CD4-positive, alpha-beta T cell (primary cell): Measurements from ENCODE around the gene PHKA1. TPM values are rescaled to one million over a fixed set of nuclear protein-coding genes. Genes with fewer than 3 reads are reported as not detected.

ENCODE experiments used
- ATAC-seq: fragments of 200-7000 bp; cut with Tn5 transposase; one replicate; pipeline ENCODE4 v1.10.0; 2022; ENCODE audit warnings: mild to moderate bottlenecking; ENCODE audit not compliant: poor library complexity
- CTCF ChIA-PET: fragments of 350-600 bp; sonication (Branson Sonifier 250); formaldehyde crosslinking; loops from one replicate; lab custom pipeline; 2021; ENCODE audit warnings: antibody characterized with exemption, inconsistent platforms; lab: Charles Lee
- POLR2A ChIA-PET: fragments of 350-600 bp; sonication (Branson Sonifier 250); formaldehyde crosslinking; loops from one replicate; lab custom pipeline; 2021; ENCODE audit warnings: antibody characterized with exemption, inconsistent platforms; lab: Charles Lee
- DNase-seq, 14 experiments: peaks; one replicate each; pipeline ENCODE4 v3.0.0-alpha.2; 2013 to 2020; ENCODE audit warnings: mixed read lengths in 2 of 14
- H3K27ac ChIP-seq, 2 donors: one replicate each; pipeline versions ENCODE4 v1.5.1 to v1.7.0; 2013; ENCODE audit warnings: low read length in 2 of 2, low read depth in 1 of 2, mild to moderate bottlenecking in 1 of 2
- H3K27me3 ChIP-seq, 2 experiments: 1 replicate in 1 of 2; 2 replicates in 1 of 2; pipeline versions ENCODE4 v1.6.1 to v1.7.0; 2013; ENCODE audit warnings: low read length in 2 of 2, control low read depth in 1 of 2, mild to moderate bottlenecking in 1 of 2, moderate library complexity in 1 of 2; ENCODE audit not compliant: insufficient read depth in 2 of 2, control insufficient read depth in 1 of 2
- H3K36me3 ChIP-seq: one replicate; pipeline ENCODE4 v1.6.1; 2013; ENCODE audit warnings: low read length, control low read depth; ENCODE audit not compliant: insufficient read depth
- H3K4me1 ChIP-seq: one replicate; pipeline ENCODE4 v1.6.1; 2013; ENCODE audit warnings: low read length, control low read depth; ENCODE audit not compliant: insufficient read depth
- H3K4me3 ChIP-seq: one replicate; pipeline ENCODE4 v1.5.1; 2013; ENCODE audit warnings: mild to moderate bottlenecking, low read length, moderate library complexity
- H3K9me3 ChIP-seq, 2 experiments: 1 replicate in 1 of 2; 2 replicates in 1 of 2; pipeline versions ENCODE4 v1.6.1 to v1.7.0; 2013; ENCODE audit warnings: low read length in 2 of 2, mild to moderate bottlenecking in 2 of 2, control low read depth in 1 of 2, moderate library complexity in 1 of 2; ENCODE audit not compliant: control insufficient read depth in 1 of 2, insufficient read depth in 1 of 2
- H3K27ac Mint-ChIP-seq: one replicate; pipeline ENCODE4 v1.8.0; 2020; ENCODE audit warnings: mixed read lengths
- H3K27me3 Mint-ChIP-seq: one replicate; pipeline ENCODE4 v1.8.0; 2021; ENCODE audit warnings: mixed read lengths
- H3K36me3 Mint-ChIP-seq: one replicate; pipeline ENCODE4 v1.8.0; 2021; ENCODE audit warnings: low read depth, mixed read lengths
- H3K4me1 Mint-ChIP-seq: one replicate; pipeline ENCODE4 v1.8.0; 2021; ENCODE audit warnings: low read depth, mixed read lengths
- H3K4me3 Mint-ChIP-seq: one replicate; pipeline ENCODE4 v1.8.0; 2020; ENCODE audit warnings: mild to moderate bottlenecking, mixed read lengths
- H3K9me3 Mint-ChIP-seq: one replicate; pipeline ENCODE4 v1.8.0; 2020; ENCODE audit warnings: mixed read lengths
- CTCF ChIP-seq: fragments of 200-600 bp; IDR thresholded peaks from one replicate; pipeline ENCODE4 v1.8.0; 2022; ENCODE audit warnings: antibody characterized with exemption, mild to moderate bottlenecking
- intact Hi-C, 2 experiments: fragments of 100-400 bp; cut with DNase I in 1 of 2; cut with micrococcal nuclease in 1 of 2; formaldehyde crosslinking; loops; one replicate each; pipeline versions ENCODE4 v1.15.1 to v1.9.0; 2023 to 2025; cut with DNase I, micrococcal nuclease
- total RNA-seq, 174 experiments: library from RNA in 2 of 174; stranded (reverse) in 2 of 174; gene quantifications; one replicate each; pipeline ENCODE4 v1.2.3 and lab custom pipeline; 2021 to 2026

PHKA1 gene
- total RNA-seq, 2 experiments from 2014 or later = 0.39 to 0.63 TPM

- H3K27ac Mint-ChIP-seq = no peak overlapping the region
- peaks cover 17% of the 10 kb centered on the region for H3K27me3 Mint-ChIP-seq
- no peak overlapping the region for H3K4me3 ChIP-seq
- POLR2A ChIA-PET = no interaction called here
- H3K27me3 ChIP-seq = no peaks in the 10 kb centered on the region
- no peak for TF ChIP-seq CTCF
- H3K27ac ChIP-seq = no peak overlapping the region
- H3K9me3 Mint-ChIP-seq = no peaks in the 10 kb centered on the region
- H3K4me3 Mint-ChIP-seq = no peak overlapping the region
- no peaks in the 10 kb centered on the region for H3K4me1 Mint-ChIP-seq
- H3K36me3 ChIP-seq = no peaks in the 10 kb centered on the region
- CTCF ChIA-PET = no interaction called here
- no peaks in the 10 kb centered on the region for H3K4me1 ChIP-seq
- intact Hi-C loops = no loop called here
- H3K9me3 ChIP-seq = no peaks in the 10 kb centered on the region
- no peaks in the 10 kb centered on the region for H3K36me3 Mint-ChIP-seq
- ATAC-seq (no peak), DNase-seq (no peak)
These were observed 13.7 kb upstream of the PHKA1 start for GRCh38 chrX:72727846-72728245.

- H3K9me3 ChIP-seq = no peaks in the 10 kb centered on the region
- no peak for TF ChIP-seq CTCF
- peaks cover 10% of the 10 kb centered on the region for H3K4me1 Mint-ChIP-seq
- intact Hi-C loops = no loop called here
- no peak for ATAC-seq
- H3K36me3 ChIP-seq = no peaks in the 10 kb centered on the region
- no peak for DNase-seq
- no peaks in the 10 kb centered on the region for H3K36me3 Mint-ChIP-seq
- no peak overlapping the region for H3K4me3 ChIP-seq
- H3K27ac Mint-ChIP-seq = no peak overlapping the region
- H3K4me3 Mint-ChIP-seq = no peak overlapping the region
- no peaks in the 10 kb centered on the region for H3K9me3 Mint-ChIP-seq
- ChIA-PET CTCF (no interaction called here), POLR2A (no interaction called here)
- H3K27me3 Mint-ChIP-seq = peaks cover 16% of the 10 kb centered on the region
- H3K4me1 ChIP-seq = peaks cover 3% of the 10 kb centered on the region
- no peaks in the 10 kb centered on the region for H3K27me3 ChIP-seq
- H3K27ac ChIP-seq = no peak overlapping the region
These were observed 2.7 kb upstream of the PHKA1 start for GRCh38 chrX:72716766-72717165.

GRCh38 chrX:72715546-72715945 is 1.4 kb upstream of the PHKA1 start:
- ATAC-seq (no peak), DNase-seq (no peak)
- Histone ChIP-seq H3K27me3 (no peaks in the 10 kb centered on the region), H3K27ac (no peak overlapping the region), H3K9me3 (no peaks in the 10 kb centered on the region), H3K4me3 (no peak overlapping the region), H3K36me3 (no peaks in the 10 kb centered on the region), H3K4me1 (peaks cover 3% of the 10 kb centered on the region)
- POLR2A ChIA-PET = no interaction called here
- no peak for TF ChIP-seq CTCF
- Mint-ChIP-seq H3K27ac (no peak overlapping the region), H3K9me3 (no peaks in the 10 kb centered on the region), H3K36me3 (no peaks in the 10 kb centered on the region), H3K27me3 (peaks cover 16% of the 10 kb centered on the region), H3K4me3 (peak overlapping the region; percentile 76), H3K4me1 (peaks cover 10% of the 10 kb centered on the region)
- CTCF ChIA-PET = no interaction called here
- intact Hi-C loops = no loop called here
